ENCODE data around the gene TCERG1L. TPM values are rescaled to one million over a fixed set of nuclear protein-coding genes. Genes with fewer than 3 reads are reported as not detected.

The TCERG1L gene
- total and polyA plus RNA-seq, 9 of the 15 experiments (the other 6 are each of a cell fraction or from before 2014, with no cell fraction given) = not detected

DNA sequence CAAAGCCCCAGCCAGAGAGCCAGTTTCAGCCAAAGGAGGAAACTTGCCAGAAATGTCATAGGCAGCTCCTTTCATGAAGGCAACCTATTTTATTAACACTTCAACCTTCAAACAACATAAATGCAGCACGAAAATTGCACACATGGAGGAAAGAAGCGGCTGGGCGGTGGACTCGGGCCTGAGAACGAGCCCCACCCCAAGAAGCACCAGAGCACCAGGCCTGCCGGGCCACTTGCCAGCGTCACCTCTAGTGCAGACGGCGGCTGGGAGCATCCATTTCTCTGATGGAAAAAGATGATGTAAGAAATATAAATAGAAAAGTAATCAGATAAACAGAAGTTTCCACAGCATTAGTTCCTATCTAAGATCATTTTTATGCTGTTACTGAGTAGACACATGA is 100.0 kb downstream of the TCERG1L start:
- BruUV-seq (replicated peaks) = no TSS peak
- POLR2A ChIA-PET = no interaction called here
- no peak overlapping the region for H3K4me3 ChIP-seq
- no peaks in the 10 kb centered on the region for H3K9me3 ChIP-seq (replicated peaks; ENCODE audit: control insufficient read depth, insufficient read depth, low read depth, low read length)
- in situ Hi-C loops (cut with MboI) = no loop called here
- FAIRE-seq (no peak), DNase-seq (ENCODE audit: extremely low read depth in 1 of 4, low spot score in 3 of 4) (no peak), ATAC-seq (no peak)
- no peak for TF ChIP-seq BDP1 (IDR thresholded peaks at IDR 0.05; ENCODE audit: insufficient read depth, insufficient read length)
- no peak for TF ChIP-seq ETS2 (tag; IDR thresholded peaks at IDR 0.05; ENCODE audit: borderline replicate concordance, poor library complexity, severe bottlenecking)
- no peak for TF ChIP-seq KLF10 (CRISPR knock-in tag; IDR thresholded peaks at IDR 0.05)
- no peak overlapping the region for H3K9ac ChIP-seq (ENCODE audit: insufficient read depth in 1 of 2, low read depth in 2 of 2, low read length in 2 of 2)
- no peak overlapping the region for H3K27ac ChIP-seq (ENCODE audit: extremely low read depth, low read depth, low read length)
- no peaks in the 10 kb centered on the region for H4K20me1 ChIP-seq (replicated peaks; ENCODE audit: control insufficient read depth, insufficient read depth, low read length)
- H3K36me3 ChIP-seq (ENCODE audit: control insufficient read depth, insufficient read depth, low read length) = no peaks in the 10 kb centered on the region
- no peaks in the 10 kb centered on the region for H3K79me2 ChIP-seq (ENCODE audit: control insufficient read depth, insufficient read depth, low read length)
- H3K27me3 ChIP-seq (ENCODE audit: control insufficient read depth in 2 of 2, insufficient read depth in 2 of 2, low read length in 2 of 2) = peaks cover 0 to 15% of the 10 kb centered on the region in 2 experiments; a peak in 2 of 5 replicates
- no peaks in the 10 kb centered on the region for H3K4me1 ChIP-seq (replicated peaks in 1 of 2; ENCODE audit: control insufficient read depth in 2 of 2, insufficient read depth in 2 of 2, low read length in 2 of 2)
- CTCF ChIA-PET (ENCODE audit: low intra/inter-chr PET ratio) = no interaction called here
- H3K4me2 ChIP-seq (ENCODE audit: insufficient read depth, low read length) = no peak overlapping the region
- H3K9me1 ChIP-seq (ENCODE audit: control insufficient read depth, insufficient read depth, low read length) = no peaks in the 10 kb centered on the region
- H2AFZ ChIP-seq (ENCODE audit: low read depth, low read length) = no peak overlapping the region
- WGBS (ENCODE audit: insufficient coverage, low coverage, missing lambda C conversion rate) = 1% methylated on average over 9 of the region's 9 CpGs
- intact Hi-C loops (cut with micrococcal nuclease) = no loop called here

DNA sequence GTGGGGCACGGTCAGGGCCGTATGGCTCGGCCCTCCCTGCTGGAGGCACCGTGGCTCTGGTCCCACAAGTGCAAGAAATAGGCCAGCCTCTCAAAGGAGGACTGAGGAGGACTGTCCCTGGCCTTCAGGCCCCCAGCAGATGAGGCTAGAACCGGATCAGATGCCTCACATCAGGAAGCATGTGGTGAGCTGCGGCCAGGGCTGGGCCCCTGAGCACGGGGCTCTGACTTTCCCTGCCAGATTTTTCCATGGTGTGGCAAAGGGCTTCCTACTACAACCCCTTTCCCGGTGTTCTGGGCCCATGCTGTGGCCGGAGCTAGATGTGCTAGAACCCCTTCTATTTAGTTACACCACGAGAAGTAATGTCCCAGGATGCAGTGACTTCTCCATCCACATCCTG is 100.4 kb downstream of the TCERG1L start:
- Histone ChIP-seq H3K36me3 (ENCODE audit: control insufficient read depth, insufficient read depth, low read length) (no peaks in the 10 kb centered on the region), H3K79me2 (ENCODE audit: control insufficient read depth, insufficient read depth, low read length) (no peaks in the 10 kb centered on the region), H3K4me2 (ENCODE audit: insufficient read depth, low read length) (no peak overlapping the region), H4K20me1 (replicated peaks; ENCODE audit: control insufficient read depth, insufficient read depth, low read length) (no peaks in the 10 kb centered on the region), H3K9me3 (replicated peaks; ENCODE audit: control insufficient read depth, insufficient read depth, low read depth, low read length) (no peaks in the 10 kb centered on the region), H3K9ac (ENCODE audit: insufficient read depth in 1 of 2, low read depth in 2 of 2, low read length in 2 of 2) (no peak overlapping the region), H3K27ac (ENCODE audit: extremely low read depth, low read depth, low read length) (no peak overlapping the region), H3K27me3 (ENCODE audit: control insufficient read depth in 2 of 2, insufficient read depth in 2 of 2, low read length in 2 of 2) (peaks cover 0 to 15% of the 10 kb centered on the region in 2 experiments; a peak in 2 of 5 replicates), H3K4me1 (replicated peaks in 1 of 2; ENCODE audit: control insufficient read depth in 2 of 2, insufficient read depth in 2 of 2, low read length in 2 of 2) (no peaks in the 10 kb centered on the region), H3K9me1 (ENCODE audit: control insufficient read depth, insufficient read depth, low read length) (no peaks in the 10 kb centered on the region), H2AFZ (ENCODE audit: low read depth, low read length) (no peak overlapping the region), H3K4me3 (no peak overlapping the region)
- no TSS peak for BruUV-seq (replicated peaks)
- 0% methylated on average over 6 of the region's 10 CpGs for WGBS (ENCODE audit: insufficient coverage, low coverage, missing lambda C conversion rate)
- no peak for DNase-seq (ENCODE audit: extremely low read depth in 1 of 4, low spot score in 3 of 4)
- POLR2A ChIA-PET = no interaction called here
- CTCF ChIA-PET (ENCODE audit: low intra/inter-chr PET ratio) = no interaction called here
- in situ Hi-C loops (cut with MboI) (no loop called here), intact Hi-C loops (cut with micrococcal nuclease) (no loop called here)
- ATAC-seq = no peak
- FAIRE-seq = no peak
- TF ChIP-seq GATAD2A (IDR thresholded peaks at IDR 0.05) = no peak
- TF ChIP-seq NCOA2 (IDR thresholded peaks at IDR 0.05; ENCODE audit: partially characterized antibody in 2 of 2) = no peak
- TF ChIP-seq ZNF780A (CRISPR knock-in tag; IDR thresholded peaks at IDR 0.05) = no peak
- TF ChIP-seq GTF2F1 (IDR thresholded peaks at IDR 0.05; ENCODE audit: low read depth, low read length) = no peak
- TF ChIP-seq HNRNPK (IDR thresholded peaks at IDR 0.05; ENCODE audit: low read depth, low read length, poor library complexity, severe bottlenecking) = no peak
- no peak for TF ChIP-seq TBL1XR1 (IDR thresholded peaks at IDR 0.05; ENCODE audit: low read length in 2 of 2)
- no peak for TF ChIP-seq SMAD1 (IDR thresholded peaks at IDR 0.05; ENCODE audit: low read depth, low read length, partially characterized antibody)
- TF ChIP-seq ZNF785 (CRISPR knock-in tag; IDR thresholded peaks at IDR 0.05) = no peak
- no peak for TF ChIP-seq ZNF140 (CRISPR knock-in tag; IDR thresholded peaks at IDR 0.05)
- no peak for TF ChIP-seq ETV1 (tag; conservative IDR thresholded peaks at IDR 0.05; ENCODE audit: low read depth)
- TF ChIP-seq TRIM24 (IDR thresholded peaks at IDR 0.05) = no peak
- no peak for TF ChIP-seq POLR2A (conservative IDR thresholded peaks at IDR 0.05)
- TF ChIP-seq MEIS2 (IDR thresholded peaks at IDR 0.05; ENCODE audit: partially characterized antibody) = no peak
- no peak for TF ChIP-seq ZEB2 (IDR thresholded peaks at IDR 0.05)
- TF ChIP-seq SOX6 (IDR thresholded peaks at IDR 0.05) = no peak
- TF ChIP-seq SRF (CRISPR knock-in tag; IDR thresholded peaks at IDR 0.05) = no peak
- no peak for TF ChIP-seq EGR1 (conservative IDR thresholded peaks at IDR 0.05)
